ENCODE measurements around the gene HIRA. TPM values are rescaled to one million over a fixed set of nuclear protein-coding genes. Genes with fewer than 3 reads are reported as not detected.

The HIRA gene
- polyA plus RNA-seq, 4 donors: 22.8 to 32.8 (median 31.2) TPM

- DNase-seq (ENCODE audit: low read depth in 4 of 4, low spot score in 3 of 4): no peak
Measured at GRCh38 chr22:19359554-19360299, 71.8 kb downstream of the HIRA start.

GRCh38 chr22:19358703-19359553 lies 72.6 kb downstream of the HIRA start:
- DNase-seq (ENCODE audit: low read depth in 4 of 4, low spot score in 3 of 4): no peak

GRCh38 chr22:19358195-19358594 lies 73.3 kb downstream of the HIRA start:
- DNase-seq (ENCODE audit: low read depth in 4 of 4, low spot score in 3 of 4): no peak

GRCh38 chr22:19357270-19358105 lies 74.0 kb downstream of the HIRA start:
- no peak for DNase-seq (ENCODE audit: low read depth in 4 of 4, low spot score in 3 of 4)

- DNase-seq (ENCODE audit: low read depth in 4 of 4, low spot score in 3 of 4): no peak
Measured at GRCh38 chr22:19356708-19357269, 74.7 kb downstream of the HIRA start.

- DNase-seq (ENCODE audit: low read depth in 4 of 4, low spot score in 3 of 4): no peak
Measured at GRCh38 chr22:19355413-19356157, 75.9 kb downstream of the HIRA start.

GRCh38 chr22:19354201-19354600 lies 77.3 kb downstream of the HIRA start:
- no peak for DNase-seq (ENCODE audit: low read depth in 4 of 4, low spot score in 3 of 4)

GRCh38 chr22:19353363-19354131 lies 78.0 kb downstream of the HIRA start:
- DNase-seq (ENCODE audit: low read depth in 4 of 4, low spot score in 3 of 4): no peak

GRCh38 chr22:19352766-19353165 lies 78.8 kb downstream of the HIRA start:
- DNase-seq (ENCODE audit: low read depth in 4 of 4, low spot score in 3 of 4): no peak

- DNase-seq (ENCODE audit: low read depth in 4 of 4, low spot score in 3 of 4): no peak
Measured at GRCh38 chr22:19352217-19352616, 79.3 kb downstream of the HIRA start.

GRCh38 chr22:19351604-19352003 lies 79.9 kb downstream of the HIRA start:
- DNase-seq (ENCODE audit: low read depth in 4 of 4, low spot score in 3 of 4): no peak

GRCh38 chr22:19350947-19351346 lies 80.6 kb downstream of the HIRA start:
- no peak for DNase-seq (ENCODE audit: low read depth in 4 of 4, low spot score in 3 of 4)

GRCh38 chr22:19350476-19350859 lies 81.1 kb downstream of the HIRA start:
- DNase-seq (ENCODE audit: low read depth in 4 of 4, low spot score in 3 of 4): no peak

GRCh38 chr22:19349778-19350475 lies 81.6 kb downstream of the HIRA start:
- DNase-seq (ENCODE audit: low read depth in 4 of 4, low spot score in 3 of 4): no peak

GRCh38 chr22:19346677-19347265 lies 84.8 kb downstream of the HIRA start:
- DNase-seq (ENCODE audit: low read depth in 4 of 4, low spot score in 3 of 4): no peak

GRCh38 chr22:19344420-19344819 lies 87.1 kb downstream of the HIRA start:
- no peak for DNase-seq (ENCODE audit: low read depth in 4 of 4, low spot score in 3 of 4)

GRCh38 chr22:19343470-19343869 lies 88.1 kb downstream of the HIRA start:
- DNase-seq (ENCODE audit: low read depth in 4 of 4, low spot score in 3 of 4): no peak

GRCh38 chr22:19341500-19341899 lies 90.0 kb downstream of the HIRA start:
- DNase-seq (ENCODE audit: low read depth in 4 of 4, low spot score in 3 of 4): no peak
